Colonic mucosa (tissue), 4 donors: Measurements from ENCODE around the gene HYDIN. TPM values are rescaled to one million over a fixed set of nuclear protein-coding genes. Genes with fewer than 3 reads are reported as not detected.

Experiments
- DNase-seq: peaks from one replicate; pipeline ENCODE4 v3.0.0-alpha.2; 2020
- H3K27ac ChIP-seq: fragments of 200-600 bp; one replicate; pipeline ENCODE4 v1.8.0; 2021
- H3K27me3 ChIP-seq: fragments of 200-600 bp; one replicate; pipeline ENCODE4 v1.8.0; 2021
- H3K36me3 ChIP-seq: fragments of 200-600 bp; one replicate; pipeline ENCODE4 v1.8.0; 2021
- H3K4me1 ChIP-seq: fragments of 200-600 bp; one replicate; pipeline ENCODE4 v1.8.0; 2021; ENCODE audit warnings: mild to moderate bottlenecking
- H3K4me3 ChIP-seq: fragments of 200-600 bp; one replicate; pipeline ENCODE4 v1.8.0; 2021
- H3K9ac ChIP-seq, 2 donors: one replicate each; pipeline ENCODE4 v1.7.0; 2013; ENCODE audit warnings: control low read depth in 2 of 2, low read depth in 2 of 2, low read length in 2 of 2
- H3K9me3 ChIP-seq: fragments of 200-600 bp; one replicate; pipeline ENCODE4 v1.8.0; 2021
- intact Hi-C: fragments of 100-400 bp; cut with DNase I; formaldehyde crosslinking; loops from one replicate; pipeline ENCODE4 v1.14.1; 2022
- total RNA-seq, 2 donors: library from RNA; stranded (reverse); fragmentation: NEBNext Ultra II Directional in 1 of 2; extraction: Animal tissue kit (Norgen Biotek cat#: 25700) in 1 of 2; gene quantifications; one replicate each; pipeline ENCODE4 v1.2.1, GENCODE V29; 2021
- TF ChIP-seq, protein P1 (sequence below): fragments of 200-600 bp; IDR thresholded peaks from one replicate; pipeline ENCODE4 v1.8.0; 2022; ENCODE audit warnings: antibody characterized with exemption, mild to moderate bottlenecking
- donor health status: healthy.
- donor health status: DM: no; HTN: no; CAD: no.
- donor health status: DM: no; HTN: no; CAD: no.

Gene HYDIN
- total RNA-seq, 2 donors from 2014 or later = 0.58 to 0.64 TPM

DNA sequence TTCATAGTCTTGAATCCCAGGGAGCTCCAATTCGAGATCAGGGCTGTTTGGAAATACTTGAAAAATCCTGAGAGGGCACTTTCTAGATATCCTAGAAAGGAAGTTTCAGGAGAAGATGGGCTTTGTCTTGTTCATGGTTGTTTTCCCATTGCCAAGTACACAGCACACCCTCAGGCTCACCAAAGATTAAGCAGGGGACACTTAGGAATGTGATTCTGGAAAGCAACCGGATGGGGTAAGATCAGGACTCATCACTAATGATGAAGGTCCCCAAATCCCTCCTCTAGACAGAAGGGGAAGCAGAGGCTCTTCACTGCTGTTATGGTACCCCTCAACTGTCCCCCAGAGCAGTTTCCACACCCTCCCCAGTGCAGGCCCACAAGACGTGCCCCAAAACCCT is 470.3 kb downstream of the HYDIN start:
- DNase-seq = no peak
- H3K36me3 ChIP-seq = no peaks in the 10 kb centered on the region
- intact Hi-C loops = no loop called here
- H3K27ac ChIP-seq = peak overlapping the region; percentile 40
- H3K9me3 ChIP-seq = no peaks in the 10 kb centered on the region
- H3K27me3 ChIP-seq = no peaks in the 10 kb centered on the region
- H3K4me1 ChIP-seq = no peaks in the 10 kb centered on the region
- H3K4me3 ChIP-seq = no peak overlapping the region
- TF ChIP-seq, protein P1, sequence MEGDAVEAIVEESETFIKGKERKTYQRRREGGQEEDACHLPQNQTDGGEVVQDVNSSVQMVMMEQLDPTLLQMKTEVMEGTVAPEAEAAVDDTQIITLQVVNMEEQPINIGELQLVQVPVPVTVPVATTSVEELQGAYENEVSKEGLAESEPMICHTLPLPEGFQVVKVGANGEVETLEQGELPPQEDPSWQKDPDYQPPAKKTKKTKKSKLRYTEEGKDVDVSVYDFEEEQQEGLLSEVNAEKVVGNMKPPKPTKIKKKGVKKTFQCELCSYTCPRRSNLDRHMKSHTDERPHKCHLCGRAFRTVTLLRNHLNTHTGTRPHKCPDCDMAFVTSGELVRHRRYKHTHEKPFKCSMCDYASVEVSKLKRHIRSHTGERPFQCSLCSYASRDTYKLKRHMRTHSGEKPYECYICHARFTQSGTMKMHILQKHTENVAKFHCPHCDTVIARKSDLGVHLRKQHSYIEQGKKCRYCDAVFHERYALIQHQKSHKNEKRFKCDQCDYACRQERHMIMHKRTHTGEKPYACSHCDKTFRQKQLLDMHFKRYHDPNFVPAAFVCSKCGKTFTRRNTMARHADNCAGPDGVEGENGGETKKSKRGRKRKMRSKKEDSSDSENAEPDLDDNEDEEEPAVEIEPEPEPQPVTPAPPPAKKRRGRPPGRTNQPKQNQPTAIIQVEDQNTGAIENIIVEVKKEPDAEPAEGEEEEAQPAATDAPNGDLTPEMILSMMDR = no peak
- no peak overlapping the region for H3K9ac ChIP-seq

DNA sequence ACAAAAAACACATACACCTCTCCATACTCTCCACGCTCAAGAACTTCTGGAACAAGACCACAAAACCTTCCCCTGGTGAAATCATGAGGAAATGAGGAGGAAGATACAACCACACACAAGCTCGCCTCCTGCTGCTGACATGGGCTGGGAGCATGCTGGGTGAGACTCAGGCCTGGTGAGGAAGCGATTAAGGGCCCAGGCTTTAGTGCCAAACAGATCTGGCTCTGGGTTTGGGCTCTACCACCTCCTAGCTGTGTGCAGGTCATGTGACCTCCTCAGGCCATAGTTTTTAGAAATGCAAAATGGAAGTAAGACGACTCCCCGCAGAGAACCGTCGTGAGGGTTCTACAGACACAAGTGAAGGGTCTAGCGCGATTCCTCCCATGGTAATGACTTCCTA is 470.9 kb downstream of the HYDIN start:
- Histone ChIP-seq H3K9me3 (no peaks in the 10 kb centered on the region), H3K9ac (no peak overlapping the region), H3K27me3 (no peaks in the 10 kb centered on the region), H3K4me3 (no peak overlapping the region), H3K36me3 (no peaks in the 10 kb centered on the region), H3K4me1 (no peaks in the 10 kb centered on the region), H3K27ac (peak overlapping the region; percentile 40)
- TF ChIP-seq, protein P1 = no peak
- no peak for DNase-seq
- intact Hi-C loops = no loop called here

DNA sequence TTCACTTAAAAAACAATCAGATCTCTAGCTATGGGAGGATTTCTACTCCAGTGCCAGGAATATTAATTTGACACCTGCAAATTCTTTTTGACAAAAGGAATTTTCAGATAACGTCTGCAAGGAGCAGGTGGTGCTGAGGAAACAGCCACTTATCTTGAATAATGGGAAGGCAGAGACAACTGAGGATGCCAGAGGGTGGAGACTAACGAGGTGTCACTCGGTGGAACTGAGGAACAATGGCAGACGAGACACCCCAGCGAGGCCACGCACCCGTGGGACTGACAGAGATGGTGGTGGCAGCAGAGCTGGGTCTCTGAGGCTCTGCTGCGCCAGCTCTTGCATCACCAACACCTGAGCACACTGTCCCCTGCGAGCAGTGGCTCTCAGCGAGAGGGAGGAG is 471.7 kb downstream of the HYDIN start:
- no peak overlapping the region for H3K9ac ChIP-seq
- H3K27me3 ChIP-seq = no peaks in the 10 kb centered on the region
- H3K27ac ChIP-seq = no peak overlapping the region
- H3K9me3 ChIP-seq = no peaks in the 10 kb centered on the region
- intact Hi-C loops = no loop called here
- no peaks in the 10 kb centered on the region for H3K4me1 ChIP-seq
- TF ChIP-seq, protein P1 = no peak
- no peak overlapping the region for H3K4me3 ChIP-seq
- H3K36me3 ChIP-seq = no peaks in the 10 kb centered on the region
- DNase-seq = no peak

Other genes with a start within 250 kb of the HYDIN start
- gene CMTR2, start 58.7 kb upstream of the HYDIN start, total RNA-seq = 10 to 100 TPM; 16.0 to 17.4 TPM
- 1 to 10 TPM in 1 of 2 donors, under 1 TPM in 1; 0.74 to 2.8 TPM for gene CALB2, start 128.0 kb upstream of the HYDIN start, total RNA-seq
- gene TLE7, start 211.3 kb upstream of the HYDIN start, total RNA-seq = not detected
- 1 to 10 TPM; 5.8 to 6.4 TPM for gene ZNF23, start 231.5 kb upstream of the HYDIN start, total RNA-seq